Gastrocnemius medialis (tissue), 4 donors: ENCODE data around the gene EZR. TPM values are rescaled to one million over a fixed set of nuclear protein-coding genes. Genes with fewer than 3 reads are reported as not detected.

Source experiments
- ATAC-seq, 2 donors: fragments of 150-250 bp; one replicate each; pipeline ENCODE4 v1.9.1; 2016
- DNase-seq, 2 donors: peaks; one replicate each; pipeline ENCODE4 v3.0.0-alpha.2; 2019
- H3K27ac ChIP-seq, 4 donors: fragments of 200-600 bp; sonication (generic); 1 replicate in 1 of 4; 2 replicates in 3 of 4; pipeline ENCODE4 v1.5.1; 2016 to 2018; ENCODE audit warnings: mild to moderate bottlenecking in 2 of 4, moderate library complexity in 1 of 4
- H3K27me3 ChIP-seq, 3 donors: fragments of 200-600 bp; sonication (generic) in 2 of 3; 1 replicate in 1 of 3; 2 replicates in 2 of 3; pipeline versions ENCODE4 v1.5.1 to v1.6.0; 2016 to 2019; ENCODE audit warnings: mild to moderate bottlenecking in 1 of 3, moderate library complexity in 1 of 3
- H3K36me3 ChIP-seq, 2 donors: fragments of 200-600 bp; sonication (generic) in 1 of 2; one replicate each; pipeline ENCODE4 v1.5.1; 2017 to 2018
- H3K4me1 ChIP-seq, 2 donors: fragments of 200-600 bp; sonication (generic) in 1 of 2; one replicate each; pipeline ENCODE4 v1.5.1; 2016 to 2017; ENCODE audit warnings: mild to moderate bottlenecking in 2 of 2
- H3K4me3 ChIP-seq, 4 donors: fragments of 200-600 bp; sonication (generic) in 3 of 4; 1 replicate in 1 of 4; 2 replicates in 3 of 4; pipeline ENCODE4 v1.5.1; 2016 to 2019; ENCODE audit warnings: mild to moderate bottlenecking in 2 of 4
- H3K9me3 ChIP-seq, 3 donors: fragments of 200-600 bp; sonication (generic) in 2 of 3; 1 replicate in 1 of 3; 2 replicates in 2 of 3; pipeline ENCODE4 v1.5.1; 2016 to 2019
- POLR2A ChIP-seq, 2 donors: fragments of 450-650 bp; IDR thresholded peaks; one replicate each; pipeline ENCODE4 v1.6.1; 2017; ENCODE audit warnings: antibody characterized with exemption in 2 of 2, mild to moderate bottlenecking in 2 of 2, moderate library complexity in 2 of 2
- in situ Hi-C, 4 donors: fragments of 200-750 bp; cut with MboI; loops; one replicate each; pipeline versions ENCODE4 v1.15.0 to v1.8.0; 2017; ENCODE audit warnings: low sequenced_read_pairs in 4 of 4
- intact Hi-C: fragments of 100-400 bp; cut with DNase I; formaldehyde crosslinking; loops from one replicate; pipeline ENCODE4 v1.15.1; 2023; ENCODE audit warnings: low total_unique reads
- total RNA-seq, 4 donors: library from RNA; depleted of rRNA; stranded (reverse); fragments of >200 nt; gene quantifications; one replicate each; pipeline versions ENCODE4 v1.1.0 to v1.2.3, GENCODE V29; 2016
- TF ChIP-seq, protein P1 (sequence below), 5 experiments: fragments of 450-650 bp in 3 of 5; fragments of 200-600 bp in 2 of 5; sonication (generic) in 2 of 5; IDR thresholded peaks in 4 of 5; conservative IDR thresholded peaks in 1 of 5; 1 replicate in 4 of 5; 2 replicates in 1 of 5; pipeline ENCODE4 v1.5.1; 2016 to 2019; ENCODE audit warnings: antibody characterized with exemption in 5 of 5, mild to moderate bottlenecking in 3 of 5, moderate library complexity in 3 of 5

EZR gene
- total RNA-seq, 4 donors from 2014 or later = 18.1 to 54.1 (median 33.6) TPM

DNA sequence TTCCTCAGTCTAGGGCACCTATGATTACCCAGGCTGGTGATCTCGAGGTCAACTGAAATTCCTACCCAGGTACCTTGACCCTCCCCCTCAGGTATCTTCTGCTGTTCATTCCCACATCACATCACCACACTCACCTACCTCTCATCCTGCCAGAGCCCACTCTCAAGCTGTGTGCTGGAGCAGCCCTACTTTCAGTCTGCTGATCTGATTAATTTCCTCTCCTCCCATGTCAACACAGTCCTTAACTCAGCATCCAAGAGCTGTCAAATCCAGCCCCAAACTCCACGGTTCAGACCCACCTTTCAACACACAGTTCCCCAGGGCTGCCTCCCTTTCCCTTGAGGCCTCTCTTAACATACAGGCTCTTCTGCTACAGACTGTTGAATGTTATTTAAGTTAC is 42.4 kb downstream of the EZR start:
- ATAC-seq (no peak), DNase-seq (no peak)
- Histone ChIP-seq H3K27me3 (no peaks in the 10 kb centered on the region), H3K36me3 (peaks cover 0 to 27% of the 10 kb centered on the region in 2 donors), H3K4me3 (no peak overlapping the region), H3K9me3 (no peaks in the 10 kb centered on the region), H3K27ac (no peak overlapping the region), H3K4me1 (no peaks in the 10 kb centered on the region)
- intact Hi-C loops = no loop called here
- in situ Hi-C loops = no loop called here
- TF ChIP-seq, protein P1, sequence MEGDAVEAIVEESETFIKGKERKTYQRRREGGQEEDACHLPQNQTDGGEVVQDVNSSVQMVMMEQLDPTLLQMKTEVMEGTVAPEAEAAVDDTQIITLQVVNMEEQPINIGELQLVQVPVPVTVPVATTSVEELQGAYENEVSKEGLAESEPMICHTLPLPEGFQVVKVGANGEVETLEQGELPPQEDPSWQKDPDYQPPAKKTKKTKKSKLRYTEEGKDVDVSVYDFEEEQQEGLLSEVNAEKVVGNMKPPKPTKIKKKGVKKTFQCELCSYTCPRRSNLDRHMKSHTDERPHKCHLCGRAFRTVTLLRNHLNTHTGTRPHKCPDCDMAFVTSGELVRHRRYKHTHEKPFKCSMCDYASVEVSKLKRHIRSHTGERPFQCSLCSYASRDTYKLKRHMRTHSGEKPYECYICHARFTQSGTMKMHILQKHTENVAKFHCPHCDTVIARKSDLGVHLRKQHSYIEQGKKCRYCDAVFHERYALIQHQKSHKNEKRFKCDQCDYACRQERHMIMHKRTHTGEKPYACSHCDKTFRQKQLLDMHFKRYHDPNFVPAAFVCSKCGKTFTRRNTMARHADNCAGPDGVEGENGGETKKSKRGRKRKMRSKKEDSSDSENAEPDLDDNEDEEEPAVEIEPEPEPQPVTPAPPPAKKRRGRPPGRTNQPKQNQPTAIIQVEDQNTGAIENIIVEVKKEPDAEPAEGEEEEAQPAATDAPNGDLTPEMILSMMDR (IDR thresholded peaks at IDR 0.05 in 4 of 5, conservative IDR thresholded peaks at IDR 0.05 in 1 of 5) = no peak
- TF ChIP-seq POLR2A (IDR thresholded peaks at IDR 0.05) = no peak

DNA sequence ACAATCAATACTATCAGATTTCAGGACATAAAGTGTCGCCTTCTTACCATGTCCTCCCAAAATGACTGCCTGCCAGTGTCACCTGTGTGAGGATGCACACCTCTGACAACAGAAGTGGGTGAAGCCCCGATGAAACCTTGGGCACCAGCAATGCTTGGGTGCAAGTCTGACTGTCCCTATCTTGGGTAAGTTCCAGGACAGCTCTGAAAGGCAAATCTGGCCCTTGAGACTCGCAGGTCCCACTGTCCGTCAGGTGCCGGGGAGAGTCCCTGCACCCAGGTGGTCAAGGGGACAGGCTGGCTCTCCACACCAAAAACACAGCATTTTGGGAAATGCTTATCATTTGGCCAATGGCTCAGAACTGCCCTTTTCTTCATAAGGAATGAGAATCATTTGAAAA is 43.3 kb downstream of the EZR start:
- TF ChIP-seq, protein P1 (IDR thresholded peaks at IDR 0.05 in 4 of 5, conservative IDR thresholded peaks at IDR 0.05 in 1 of 5) = no peak
- TF ChIP-seq POLR2A (IDR thresholded peaks at IDR 0.05) = no peak
- no peak for ATAC-seq
- Histone ChIP-seq H3K27me3 (no peaks in the 10 kb centered on the region), H3K4me3 (no peak overlapping the region), H3K27ac (no peak overlapping the region), H3K9me3 (no peaks in the 10 kb centered on the region), H3K36me3 (peaks cover 0 to 23% of the 10 kb centered on the region in 2 donors), H3K4me1 (no peaks in the 10 kb centered on the region)
- intact Hi-C loops = no loop called here
- no peak for DNase-seq
- in situ Hi-C loops = no loop called here

DNA sequence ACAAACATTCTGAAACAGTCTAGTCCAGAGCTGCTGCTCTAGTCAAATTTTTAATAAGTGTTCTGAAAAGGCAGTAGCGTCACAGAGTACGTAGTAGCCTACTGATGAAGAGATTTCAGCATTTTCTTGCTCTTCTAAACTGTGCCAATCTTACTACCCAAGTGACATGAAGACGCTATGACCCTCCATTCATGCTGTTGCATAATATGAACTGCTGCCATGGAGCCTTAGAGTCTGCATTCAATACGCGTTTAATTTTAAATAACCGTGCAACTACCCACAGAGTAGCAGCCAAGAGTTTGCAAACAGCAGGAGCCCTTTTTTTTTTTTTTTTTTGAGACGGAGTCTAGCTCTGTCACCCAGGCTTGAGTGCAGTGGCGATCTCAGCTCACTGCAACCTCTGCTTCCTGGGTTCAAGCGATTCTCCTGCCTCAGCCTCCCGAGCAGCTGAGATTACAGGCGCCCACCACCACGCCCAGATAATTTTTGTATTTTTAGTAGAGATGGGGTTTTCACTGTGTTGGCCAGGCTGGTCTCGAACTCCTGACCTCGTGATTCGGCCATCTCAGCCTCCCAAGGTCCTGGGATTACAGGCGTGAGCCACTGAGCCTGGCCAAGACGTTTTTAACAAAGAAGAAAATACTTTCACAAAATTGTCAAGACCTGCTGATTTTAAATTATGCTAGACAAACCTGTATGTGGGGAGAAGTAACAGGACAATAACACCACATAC is 44.3 kb downstream of the EZR start:
- ATAC-seq = peak in 1 of 2 donors; percentile 60
- Histone ChIP-seq H3K36me3 (peaks cover 0 to 29% of the 10 kb centered on the region in 2 donors), H3K27me3 (no peaks in the 10 kb centered on the region), H3K4me3 (no peak overlapping the region), H3K4me1 (no peaks in the 10 kb centered on the region), H3K27ac (no peak overlapping the region), H3K9me3 (no peaks in the 10 kb centered on the region)
- DNase-seq = no peak
- TF ChIP-seq, protein P1 (IDR thresholded peaks at IDR 0.05 in 4 of 5, conservative IDR thresholded peaks at IDR 0.05 in 1 of 5) = no peak
- no peak for TF ChIP-seq POLR2A (IDR thresholded peaks at IDR 0.05)
- in situ Hi-C loops = no loop called here
- intact Hi-C loops = no loop called here

DNA sequence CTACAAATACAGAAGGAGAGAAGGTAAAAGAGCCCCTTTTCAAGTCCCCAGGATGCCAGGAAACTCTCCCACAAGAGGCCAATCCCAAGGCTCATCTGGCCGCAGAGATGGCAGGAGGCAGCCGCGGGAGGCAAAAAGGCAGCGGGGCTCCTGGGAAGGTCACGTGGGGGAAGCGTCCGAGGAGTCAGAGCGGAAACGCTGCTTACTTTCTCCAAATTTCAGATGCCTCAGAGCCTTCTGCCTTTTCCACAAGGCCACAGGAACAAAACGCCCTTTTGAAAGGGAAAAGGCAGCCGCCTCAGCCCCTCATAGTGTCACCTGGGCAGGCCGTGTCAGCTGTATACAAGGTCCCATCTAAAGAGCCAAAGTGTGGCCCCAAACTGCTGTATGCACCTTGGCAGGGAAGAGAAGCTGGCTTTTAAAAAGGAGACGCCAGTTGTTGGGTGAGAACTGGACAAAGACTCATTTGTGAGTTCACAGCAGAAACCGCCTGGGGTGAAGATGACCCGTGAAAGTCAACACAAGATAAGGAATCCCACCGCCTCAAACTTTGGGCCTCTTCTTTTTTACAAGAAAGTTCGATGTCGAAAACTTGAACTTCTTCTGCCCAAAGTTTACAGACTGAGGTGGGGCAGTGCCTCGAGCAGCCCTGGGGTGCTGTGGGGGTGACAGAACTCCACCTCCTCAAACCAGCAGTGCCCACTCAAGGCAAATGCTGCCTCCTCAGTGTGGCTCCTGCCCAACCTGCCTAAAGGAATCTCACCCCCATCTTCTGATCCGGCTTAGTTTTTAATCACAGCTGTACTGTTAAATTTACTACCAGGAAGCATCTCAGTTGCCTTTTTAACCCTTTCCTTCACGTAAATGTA is 45.4 kb downstream of the EZR start:
- no peak overlapping the region for H3K4me3 ChIP-seq
- no peaks in the 10 kb centered on the region for H3K9me3 ChIP-seq
- no peaks in the 10 kb centered on the region for H3K4me1 ChIP-seq
- no peak for DNase-seq
- no peak for ATAC-seq
- peaks cover 0 to 40% of the 10 kb centered on the region in 2 donors for H3K36me3 ChIP-seq
- TF ChIP-seq, protein P1 (IDR thresholded peaks at IDR 0.05 in 4 of 5, conservative IDR thresholded peaks at IDR 0.05 in 1 of 5) = no peak
- TF ChIP-seq POLR2A (IDR thresholded peaks at IDR 0.05) = no peak
- no peaks in the 10 kb centered on the region for H3K27me3 ChIP-seq
- no peak overlapping the region for H3K27ac ChIP-seq
- in situ Hi-C loops (no loop called here), intact Hi-C loops (no loop called here)
